GM23338 (cell line): ENCODE data around the gene AFF3. TPM values are rescaled to one million over a fixed set of nuclear protein-coding genes. Genes with fewer than 3 reads are reported as not detected.

Source experiments
- ATAC-seq: fragments of 200-7000 bp; cut with Tn5 transposase; 3 replicates; pipeline ENCODE4 v1.9.1; 2020
- DNase-seq: peaks from one replicate; pipeline ENCODE4 v3.0.0-alpha.2; 2015; ENCODE audit warnings: low spot score
- H2AFZ ChIP-seq: fragments of 200-600 bp; sonication (generic); 2 replicates; pipeline ENCODE4 v1.8.0; 2016; ENCODE audit warnings: antibody characterized with exemption, mild to moderate bottlenecking, moderate library complexity
- H3F3A ChIP-seq: fragments of 200-600 bp; sonication (generic); replicated peaks from 2 replicates; pipeline ENCODE4 v1.8.0; 2017; ENCODE audit warnings: antibody characterized with exemption, mixed run types, low read depth
- H3K27ac ChIP-seq: fragments of 200-600 bp; sonication (generic); 2 replicates; pipeline ENCODE4 v1.6.1; 2016; ENCODE audit warnings: low read depth
- H3K27me3 ChIP-seq: fragments of 200-600 bp; sonication (generic); 2 replicates; pipeline ENCODE4 v1.8.0; 2016; ENCODE audit warnings: mild to moderate bottlenecking, mixed run types, moderate library complexity; ENCODE audit not compliant: insufficient read depth
- H3K36me3 ChIP-seq: fragments of 200-600 bp; sonication (generic); 2 replicates; pipeline ENCODE4 v1.8.0; 2016; ENCODE audit warnings: mild to moderate bottlenecking; ENCODE audit not compliant: insufficient read depth
- H3K4me1 ChIP-seq: fragments of 200-600 bp; sonication (generic); 2 replicates; pipeline ENCODE4 v1.8.0; 2016; ENCODE audit warnings: mild to moderate bottlenecking, moderate library complexity; ENCODE audit not compliant: insufficient read depth
- H3K4me2 ChIP-seq: fragments of 200-600 bp; sonication (generic); 2 replicates; pipeline ENCODE4 v1.7.1; 2017; ENCODE audit warnings: mixed run types
- H3K4me3 ChIP-seq: fragments of 200-600 bp; sonication (generic); 2 replicates; pipeline ENCODE4 v1.6.1; 2016; ENCODE audit warnings: mixed run types
- H3K79me2 ChIP-seq: fragments of 200-600 bp; sonication (generic); replicated peaks from 2 replicates; pipeline ENCODE4 v1.8.0; 2017; ENCODE audit warnings: mild to moderate bottlenecking; ENCODE audit not compliant: insufficient read depth
- H3K9me2 ChIP-seq: fragments of 200-600 bp; sonication (generic); 2 replicates; pipeline ENCODE4 v1.8.0; 2017; ENCODE audit not compliant: insufficient read depth
- H4K20me1 ChIP-seq: fragments of 200-600 bp; sonication (generic); replicated peaks from 2 replicates; pipeline ENCODE4 v1.8.0; 2017; ENCODE audit warnings: mild to moderate bottlenecking; ENCODE audit not compliant: insufficient read depth
- H3K27ac Mint-ChIP-seq: 2 replicates; pipeline ENCODE4 v1.8.0; 2020; ENCODE audit warnings: inconsistent platforms, mild to moderate bottlenecking, moderate library complexity, mixed read lengths
- H3K27me3 Mint-ChIP-seq: 3 replicates; pipeline ENCODE4 v1.8.0; 2022; ENCODE audit warnings: low read depth, mild to moderate bottlenecking, moderate library complexity, mixed read lengths, inconsistent platforms; ENCODE audit not compliant: insufficient read depth, poor library complexity
- H3K36me3 Mint-ChIP-seq: 3 replicates; pipeline ENCODE4 v1.8.0; 2021; ENCODE audit warnings: low read depth, mild to moderate bottlenecking, inconsistent platforms, moderate library complexity, mixed read lengths
- H3K4me1 Mint-ChIP-seq: 3 replicates; pipeline ENCODE4 v1.8.0; 2020; ENCODE audit warnings: mild to moderate bottlenecking, inconsistent platforms, mixed read lengths
- H3K4me3 Mint-ChIP-seq: 3 replicates; pipeline ENCODE4 v1.8.0; 2021; ENCODE audit warnings: moderate library complexity, mild to moderate bottlenecking, inconsistent platforms, mixed read lengths
- H3K9me3 Mint-ChIP-seq: 3 replicates; pipeline ENCODE4 v1.8.0; 2020; ENCODE audit warnings: moderate library complexity, mild to moderate bottlenecking, inconsistent platforms, mixed read lengths
- CREB1 ChIP-seq: fragments of 250-450 bp; sonication (Bioruptor Pico); IDR thresholded peaks from 2 replicates; pipeline ENCODE4 v1.5.0; 2020; ENCODE audit warnings: low read depth, mild to moderate bottlenecking, moderate library complexity
- CTCF ChIP-seq, 2 experiments: fragments of 200-600 bp in 1 of 2; sonication (generic) in 1 of 2; conservative IDR thresholded peaks; 2 replicates each; pipeline versions ENCODE4 v1.5.1 to v1.6.1; 2016 to 2017; ENCODE audit warnings: antibody characterized with exemption in 2 of 2, low read depth in 2 of 2, mild to moderate bottlenecking in 2 of 2, moderate library complexity in 1 of 2
- ETS1 ChIP-seq: IDR thresholded peaks from 2 replicates; pipeline ENCODE4 v1.6.1; 2016; ENCODE audit warnings: antibody characterized with exemption
- EZH2 ChIP-seq: fragments of 200-600 bp; sonication (generic); IDR thresholded peaks from one replicate; pipeline ENCODE4 v1.8.0; 2017; ENCODE audit warnings: antibody characterized with exemption, mild to moderate bottlenecking, low read depth; ENCODE audit not compliant: unreplicated experiment
- EZH2phosphoT487 ChIP-seq: fragments of 200-600 bp; sonication (generic); IDR thresholded peaks from one replicate; pipeline ENCODE4 v1.8.1; 2018; ENCODE audit warnings: antibody characterized with exemption; ENCODE audit not compliant: unreplicated experiment
- JUNB ChIP-seq: IDR thresholded peaks from one replicate; pipeline ENCODE4 v1.6.1; 2016; ENCODE audit warnings: antibody characterized with exemption; ENCODE audit not compliant: unreplicated experiment
- NANOG ChIP-seq: IDR thresholded peaks from 2 replicates; pipeline ENCODE4 v1.6.1; 2016; ENCODE audit warnings: antibody characterized with exemption, borderline replicate concordance
- POLR2AphosphoS5 ChIP-seq: IDR thresholded peaks from 2 replicates; pipeline ENCODE4 v1.6.1; 2016; ENCODE audit warnings: antibody characterized with exemption, low read depth
- REST ChIP-seq: IDR thresholded peaks from one replicate; pipeline ENCODE4 v1.6.1; 2018; ENCODE audit warnings: antibody characterized with exemption; ENCODE audit not compliant: unreplicated experiment
- STAT1 ChIP-seq: IDR thresholded peaks from one replicate; pipeline ENCODE4 v1.6.1; 2016; ENCODE audit warnings: antibody characterized with exemption; ENCODE audit not compliant: unreplicated experiment
- ZNF114 ChIP-seq: fragments of 250-450 bp; sonication (Bioruptor Pico); IDR thresholded peaks from 2 replicates; pipeline ENCODE4 v1.5.0; 2020; ENCODE audit warnings: mild to moderate bottlenecking, moderate library complexity
- ZNF331 ChIP-seq: fragments of 250-450 bp; sonication (Bioruptor Pico); IDR thresholded peaks from 2 replicates; pipeline ENCODE4 v1.5.0; 2020; ENCODE audit warnings: low read depth, mild to moderate bottlenecking, moderate library complexity
- ZNF462 ChIP-seq: fragments of 250-450 bp; sonication (Bioruptor Pico); IDR thresholded peaks from 2 replicates; pipeline ENCODE4 v1.5.0; 2020; ENCODE audit warnings: mild to moderate bottlenecking, moderate library complexity
- polyA plus RNA-seq: library from polyadenylated mRNA; unstranded; fragments of >200 nt; fragmentation: Nextera tagmentation; extraction: Ambion mirVana; gene quantifications from 2 replicates; pipeline ENCODE4 v1.2.1, GENCODE V29; 2016
- total RNA-seq: library from RNA; depleted of rRNA; stranded (reverse); fragments of >200 nt; shearing (Covaris generic); gene quantifications from 2 replicates; pipeline ENCODE4 v1.2.3, GENCODE V29; 2014

The AFF3 gene
- total and polyA plus RNA-seq, 2 experiments from 2014 or later: 0.73 to 1.4 TPM

- H3K79me2 ChIP-seq: no peaks in the 10 kb centered on the region
Observed at GRCh38 chr2:99609851-99610381, 532.5 kb downstream of the AFF3 start.

More at GRCh38 chr2:99609851-99610381, 532.5 kb downstream of the AFF3 start:
- TF ChIP-seq NANOG: no peak
- TF ChIP-seq CTCF (conservative IDR thresholded peaks at IDR 0.05; ENCODE audit: low read depth in 2 of 2): no peak
- no peak for TF ChIP-seq JUNB
- TF ChIP-seq EZH2phosphoT487: no peak
- no peak for TF ChIP-seq ZNF114 (CRISPR knock-in tag)
- no peak for TF ChIP-seq ZNF331
- no peak for TF ChIP-seq ETS1
- no peak for TF ChIP-seq ZNF462 (CRISPR knock-in tag)
- TF ChIP-seq CREB1: no peak
- no peak for TF ChIP-seq EZH2
- TF ChIP-seq STAT1: no peak
- TF ChIP-seq REST: no peak
- TF ChIP-seq POLR2AphosphoS5: no peak
- Histone ChIP-seq H3K4me2 (no peak overlapping the region), H3K4me3 (no peak overlapping the region), H2AFZ (no peak overlapping the region), H3K4me1 (no peaks in the 10 kb centered on the region), H4K20me1 (no peaks in the 10 kb centered on the region), H3K27ac (no peak overlapping the region), H3F3A (no peaks in the 10 kb centered on the region), H3K36me3 (no peaks in the 10 kb centered on the region), H3K9me2 (no peaks in the 10 kb centered on the region), H3K27me3 (no peaks in the 10 kb centered on the region)
- Mint-ChIP-seq H3K36me3 (no peaks in the 10 kb centered on the region), H3K4me1 (no peaks in the 10 kb centered on the region), H3K27ac (no peak overlapping the region), H3K27me3 (no peaks in the 10 kb centered on the region), H3K4me3 (no peak overlapping the region), H3K9me3 (no peaks in the 10 kb centered on the region)
- DNase-seq (no peak), ATAC-seq (no peak)
